ENCODE data around the gene GALNT10. TPM values are rescaled to one million over a fixed set of nuclear protein-coding genes. Genes with fewer than 3 reads are reported as not detected.

Gene GALNT10
- total RNA-seq, 1 donor from 2014 or later, result 96.1 TPM

DNA sequence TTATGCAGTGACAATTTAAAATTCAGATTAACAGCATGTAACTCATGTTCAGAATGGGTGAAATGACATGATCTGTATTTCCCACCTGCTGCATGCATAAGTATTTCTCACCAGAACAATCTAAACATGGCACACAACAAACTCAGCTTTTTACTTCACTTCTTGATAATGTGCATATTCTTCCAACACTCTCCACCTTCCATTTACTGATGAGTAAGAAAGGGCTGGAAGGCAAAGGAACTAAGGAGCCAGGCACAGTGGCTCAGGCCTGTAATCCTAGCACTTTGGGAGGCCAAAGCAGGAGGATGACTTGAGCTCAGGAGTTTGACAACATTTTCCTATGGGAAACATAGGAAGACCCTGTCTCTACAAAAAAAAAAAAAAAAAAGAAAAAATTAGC lies 219.5 kb downstream of the GALNT10 start:
- H4K20me1 ChIP-seq (ENCODE audit: insufficient read depth, low read length), result peaks cover 3% of the 10 kb centered on the region
- DNase-seq (ENCODE audit: low read depth) (no peak), FAIRE-seq (no peak)
- H3K36me3 ChIP-seq (ENCODE audit: insufficient read depth, low read length), result peaks cover 17% of the 10 kb centered on the region
- H3K9ac ChIP-seq (ENCODE audit: low read length), result no peak overlapping the region
- peaks cover 6% of the 10 kb centered on the region for H3K4me1 ChIP-seq (ENCODE audit: insufficient read depth, low read length)
- TF ChIP-seq EZH2 (IDR thresholded peaks at IDR 0.05; ENCODE audit: insufficient read depth, low read length), result no peak
- TF ChIP-seq, protein P1, sequence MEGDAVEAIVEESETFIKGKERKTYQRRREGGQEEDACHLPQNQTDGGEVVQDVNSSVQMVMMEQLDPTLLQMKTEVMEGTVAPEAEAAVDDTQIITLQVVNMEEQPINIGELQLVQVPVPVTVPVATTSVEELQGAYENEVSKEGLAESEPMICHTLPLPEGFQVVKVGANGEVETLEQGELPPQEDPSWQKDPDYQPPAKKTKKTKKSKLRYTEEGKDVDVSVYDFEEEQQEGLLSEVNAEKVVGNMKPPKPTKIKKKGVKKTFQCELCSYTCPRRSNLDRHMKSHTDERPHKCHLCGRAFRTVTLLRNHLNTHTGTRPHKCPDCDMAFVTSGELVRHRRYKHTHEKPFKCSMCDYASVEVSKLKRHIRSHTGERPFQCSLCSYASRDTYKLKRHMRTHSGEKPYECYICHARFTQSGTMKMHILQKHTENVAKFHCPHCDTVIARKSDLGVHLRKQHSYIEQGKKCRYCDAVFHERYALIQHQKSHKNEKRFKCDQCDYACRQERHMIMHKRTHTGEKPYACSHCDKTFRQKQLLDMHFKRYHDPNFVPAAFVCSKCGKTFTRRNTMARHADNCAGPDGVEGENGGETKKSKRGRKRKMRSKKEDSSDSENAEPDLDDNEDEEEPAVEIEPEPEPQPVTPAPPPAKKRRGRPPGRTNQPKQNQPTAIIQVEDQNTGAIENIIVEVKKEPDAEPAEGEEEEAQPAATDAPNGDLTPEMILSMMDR (IDR thresholded peaks at IDR 0.05; ENCODE audit: insufficient read depth, low read depth, low read length), result no peak
- H3K27me3 ChIP-seq (ENCODE audit: insufficient read depth, low read length), result no peaks in the 10 kb centered on the region
- H3K4me3 Mint-ChIP-seq (ENCODE audit: unreplicated experiment), result no peak overlapping the region
- no peak overlapping the region for H3K27ac Mint-ChIP-seq (ENCODE audit: unreplicated experiment)
- no peaks in the 10 kb centered on the region for H3K9me3 Mint-ChIP-seq (ENCODE audit: unreplicated experiment)
- no peak overlapping the region for H3K27ac ChIP-seq (ENCODE audit: low read depth, low read length)
- no peaks in the 10 kb centered on the region for H3K27me3 Mint-ChIP-seq (ENCODE audit: low read depth, unreplicated experiment)
- H3K79me2 ChIP-seq (ENCODE audit: insufficient read depth, low read length), result no peaks in the 10 kb centered on the region
- no peak overlapping the region for H2AFZ ChIP-seq (ENCODE audit: low read depth, low read length)
- no peaks in the 10 kb centered on the region for H3K9me3 ChIP-seq (ENCODE audit: insufficient read depth, low read depth, low read length)
- no peak overlapping the region for H3K4me3 ChIP-seq (ENCODE audit: insufficient read depth, low read depth, low read length)
- H3K4me1 Mint-ChIP-seq (ENCODE audit: low read depth, unreplicated experiment), result peaks cover 6% of the 10 kb centered on the region
- no peak overlapping the region for H3K4me2 ChIP-seq (ENCODE audit: low read length)
- H3K36me3 Mint-ChIP-seq (ENCODE audit: low read depth, unreplicated experiment), result peaks cover 28% of the 10 kb centered on the region

DNA sequence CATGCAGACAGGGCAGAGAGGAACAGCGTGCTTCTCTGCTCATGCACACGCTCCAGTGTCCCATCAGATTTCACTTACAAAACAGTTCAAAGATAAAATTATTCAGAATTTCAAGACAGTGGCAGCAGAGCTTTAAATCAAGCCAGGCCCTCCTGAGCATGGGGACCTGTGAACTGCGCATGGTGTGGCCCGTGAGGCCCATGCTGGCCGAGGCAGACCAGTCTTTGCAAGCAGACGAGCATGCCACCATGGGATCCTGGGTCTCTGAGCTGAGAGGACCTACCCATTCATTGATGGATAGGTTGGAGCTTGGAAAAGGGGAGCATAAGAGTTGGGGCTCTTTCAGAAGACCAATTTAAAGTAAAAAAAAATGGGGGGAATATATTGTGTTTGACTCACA lies 220.3 kb downstream of the GALNT10 start:
- DNase-seq (ENCODE audit: low read depth), result no peak
- Histone ChIP-seq H3K4me2 (ENCODE audit: low read length) (no peak overlapping the region), H3K9ac (ENCODE audit: low read length) (no peak overlapping the region), H2AFZ (ENCODE audit: low read depth, low read length) (no peak overlapping the region), H3K4me3 (ENCODE audit: insufficient read depth, low read depth, low read length) (no peak overlapping the region), H3K27me3 (ENCODE audit: insufficient read depth, low read length) (no peaks in the 10 kb centered on the region), H3K4me1 (ENCODE audit: insufficient read depth, low read length) (no peaks in the 10 kb centered on the region), H3K79me2 (ENCODE audit: insufficient read depth, low read length) (no peaks in the 10 kb centered on the region), H3K9me3 (ENCODE audit: insufficient read depth, low read depth, low read length) (no peaks in the 10 kb centered on the region), H3K36me3 (ENCODE audit: insufficient read depth, low read length) (peaks cover 19% of the 10 kb centered on the region), H4K20me1 (ENCODE audit: insufficient read depth, low read length) (peaks cover 3% of the 10 kb centered on the region), H3K27ac (ENCODE audit: low read depth, low read length) (no peak overlapping the region)
- Mint-ChIP-seq H3K36me3 (ENCODE audit: low read depth, unreplicated experiment) (peaks cover 29% of the 10 kb centered on the region), H3K4me1 (ENCODE audit: low read depth, unreplicated experiment) (peaks cover 2% of the 10 kb centered on the region), H3K27me3 (ENCODE audit: low read depth, unreplicated experiment) (no peaks in the 10 kb centered on the region), H3K4me3 (ENCODE audit: unreplicated experiment) (no peak overlapping the region), H3K27ac (ENCODE audit: unreplicated experiment) (no peak overlapping the region), H3K9me3 (ENCODE audit: unreplicated experiment) (no peaks in the 10 kb centered on the region)
- no peak for FAIRE-seq
- TF ChIP-seq, protein P1 (IDR thresholded peaks at IDR 0.05; ENCODE audit: insufficient read depth, low read depth, low read length), result no peak
- TF ChIP-seq EZH2 (IDR thresholded peaks at IDR 0.05; ENCODE audit: insufficient read depth, low read length), result no peak

- Mint-ChIP-seq H3K27me3 (ENCODE audit: low read depth, unreplicated experiment) (no peaks in the 10 kb centered on the region), H3K4me1 (ENCODE audit: low read depth, unreplicated experiment) (no peaks in the 10 kb centered on the region), H3K36me3 (ENCODE audit: low read depth, unreplicated experiment) (peaks cover 29% of the 10 kb centered on the region), H3K9me3 (ENCODE audit: unreplicated experiment) (no peaks in the 10 kb centered on the region), H3K4me3 (ENCODE audit: unreplicated experiment) (no peak overlapping the region), H3K27ac (ENCODE audit: unreplicated experiment) (no peak overlapping the region)
- peaks cover 21% of the 10 kb centered on the region for H3K36me3 ChIP-seq (ENCODE audit: insufficient read depth, low read length)
- no peak overlapping the region for H3K4me2 ChIP-seq (ENCODE audit: low read length)
- no peak overlapping the region for H2AFZ ChIP-seq (ENCODE audit: low read depth, low read length)
- H3K79me2 ChIP-seq (ENCODE audit: insufficient read depth, low read length), result no peaks in the 10 kb centered on the region
- no peaks in the 10 kb centered on the region for H3K9me3 ChIP-seq (ENCODE audit: insufficient read depth, low read depth, low read length)
- H3K27me3 ChIP-seq (ENCODE audit: insufficient read depth, low read length), result no peaks in the 10 kb centered on the region
- FAIRE-seq, result no peak
- no peak overlapping the region for H3K4me3 ChIP-seq (ENCODE audit: insufficient read depth, low read depth, low read length)
- peaks cover 3% of the 10 kb centered on the region for H4K20me1 ChIP-seq (ENCODE audit: insufficient read depth, low read length)
- no peak overlapping the region for H3K27ac ChIP-seq (ENCODE audit: low read depth, low read length)
- TF ChIP-seq EZH2 (IDR thresholded peaks at IDR 0.05; ENCODE audit: insufficient read depth, low read length), result no peak
- TF ChIP-seq, protein P1 (IDR thresholded peaks at IDR 0.05; ENCODE audit: insufficient read depth, low read depth, low read length), result no peak
- H3K4me1 ChIP-seq (ENCODE audit: insufficient read depth, low read length), result no peaks in the 10 kb centered on the region
- DNase-seq (ENCODE audit: low read depth), result no peak
- no peak overlapping the region for H3K9ac ChIP-seq (ENCODE audit: low read length)
Observed at GRCh38 chr5:154411338-154411737, 220.8 kb downstream of the GALNT10 start.
